Endothelial cell of umbilical vein (primary cell): Measurements from ENCODE around the gene SEMA3G. TPM values are rescaled to one million over a fixed set of nuclear protein-coding genes. Genes with fewer than 3 reads are reported as not detected.

ENCODE experiments used
- BruUV-seq: library from RNA; stranded (reverse); fragments of 400-500 nt; replicated peaks from 2 replicates; lab custom pipeline; 2021; lab: Mats Ljungman, UMichigan
- CTCF ChIA-PET: fragments of 300-600, 350-600 bp; sonication (Branson Sonifier 250); formaldehyde crosslinking; loops from one replicate; lab custom pipeline; 2021; ENCODE audit warnings: antibody characterized with exemption, inconsistent platforms; lab: Charles Lee
- POLR2A ChIA-PET: fragments of 300-600, 350-600 bp; sonication (Branson Sonifier 250); formaldehyde crosslinking; loops from one replicate; lab custom pipeline; 2021; ENCODE audit warnings: antibody characterized with exemption, inconsistent platforms; lab: Charles Lee
- DNase-seq: peaks from one replicate; pipeline ENCODE4 v3.0.0-alpha.2; 2011; ENCODE audit warnings: low read depth, low spot score
- FAIRE-seq: peaks from 2 replicates; lab custom pipeline; 2011; peaks lifted over from hg19 to GRCh38; lab: Jason Lieb, UNC
- H2AFZ ChIP-seq: 2 replicates; pipeline ENCODE4 v1.6.0; 2012; ENCODE audit warnings: low read depth, low read length, control low read depth, inconsistent platforms
- H3K27ac ChIP-seq: 2 replicates; pipeline ENCODE4 v1.5.1; 2011; ENCODE audit warnings: low read depth, mild to moderate bottlenecking, control low read depth, low read length, moderate library complexity; ENCODE audit not compliant: insufficient read depth
- H3K27me3 ChIP-seq, 2 experiments: 2 replicates each; pipeline versions ENCODE4 v1.6.0 to v1.6.1; 2011; ENCODE audit warnings: low read length in 2 of 2, mixed read lengths in 1 of 2; ENCODE audit not compliant: control insufficient read depth in 2 of 2, insufficient read depth in 2 of 2
- H3K36me3 ChIP-seq, 2 experiments: 2 replicates in 1 of 2; 3 replicates in 1 of 2; pipeline ENCODE4 v1.5.1; 2011; ENCODE audit warnings: low read length in 2 of 2, mild to moderate bottlenecking in 1 of 2, moderate library complexity in 1 of 2; ENCODE audit not compliant: control insufficient read depth in 2 of 2, insufficient read depth in 2 of 2; ENCODE audit errors: extremely low read depth in 1 of 2
- H3K4me1 ChIP-seq: 3 replicates; pipeline ENCODE4 v1.5.1; 2011; ENCODE audit warnings: mild to moderate bottlenecking, low read length; ENCODE audit not compliant: control insufficient read depth, insufficient read depth; ENCODE audit errors: extremely low read depth
- H3K4me2 ChIP-seq: 2 replicates; pipeline ENCODE4 v1.6.1; 2011; ENCODE audit warnings: low read length, control low read depth, mixed read lengths; ENCODE audit not compliant: insufficient read depth
- H3K4me3 ChIP-seq, 3 experiments: fragments of 200-600 bp in 1 of 3; sonication (generic), shearing (Covaris generic) in 1 of 3; replicated peaks in 1 of 3; 2 replicates each; pipeline ENCODE4 v1.5.1; 2011 to 2016; ENCODE audit warnings: control low read depth in 3 of 3, low read length in 3 of 3, mild to moderate bottlenecking in 2 of 3, inconsistent platforms in 1 of 3, low read depth in 1 of 3, moderate library complexity in 1 of 3; ENCODE audit not compliant: insufficient read depth in 1 of 3
- H3K79me2 ChIP-seq: 2 replicates; pipeline ENCODE4 v1.6.0; 2012; ENCODE audit warnings: low read length, inconsistent platforms; ENCODE audit not compliant: control insufficient read depth, insufficient read depth
- H3K9ac ChIP-seq: replicated peaks from 2 replicates; pipeline ENCODE3; 2011; ENCODE audit warnings: low read length, control low read depth; ENCODE audit not compliant: insufficient read depth; ENCODE audit errors: extremely low read depth
- H3K9me1 ChIP-seq: replicated peaks from 3 replicates; pipeline ENCODE4 v1.6.0; 2011; ENCODE audit warnings: mild to moderate bottlenecking, low read length; ENCODE audit not compliant: control insufficient read depth, insufficient read depth; ENCODE audit errors: extremely low read depth
- H3K9me3 ChIP-seq: replicated peaks from 2 replicates; pipeline ENCODE4 v1.5.1; 2012; ENCODE audit warnings: low read length, inconsistent platforms; ENCODE audit not compliant: control insufficient read depth, insufficient read depth
- H4K20me1 ChIP-seq: replicated peaks from 2 replicates; pipeline ENCODE3; 2011; ENCODE audit warnings: mild to moderate bottlenecking, low read length; ENCODE audit not compliant: control insufficient read depth, insufficient read depth; ENCODE audit errors: extremely low read depth
- EZH2 ChIP-seq: IDR thresholded peaks from 2 replicates; pipeline ENCODE4 v1.6.1; 2012; ENCODE audit warnings: borderline replicate concordance, low read depth, mild to moderate bottlenecking, moderate library complexity, low read length, inconsistent platforms; ENCODE audit not compliant: severe bottlenecking
- FOS ChIP-seq: IDR thresholded peaks from 2 replicates; pipeline ENCODE4 v1.6.1; 2011; ENCODE audit warnings: mild to moderate bottlenecking, low read length, moderate library complexity, borderline replicate concordance; ENCODE audit not compliant: insufficient read depth
- GATA2 ChIP-seq: IDR thresholded peaks from 2 replicates; pipeline ENCODE4 v1.7.0; 2011; ENCODE audit warnings: low read depth, mild to moderate bottlenecking, moderate library complexity, mixed read lengths, low read length; ENCODE audit not compliant: insufficient read length, insufficient read depth
- JUN ChIP-seq: IDR thresholded peaks from 2 replicates; pipeline ENCODE4 v1.6.1; 2011; ENCODE audit warnings: borderline replicate concordance, low read depth; ENCODE audit not compliant: insufficient read length, insufficient read depth
- MAX ChIP-seq: IDR thresholded peaks from 2 replicates; pipeline ENCODE4 v1.6.1; 2011; ENCODE audit not compliant: insufficient read depth, insufficient read length
- MYC ChIP-seq: IDR thresholded peaks from one replicate; pipeline ENCODE4 v1.6.1; 2011; ENCODE audit warnings: mild to moderate bottlenecking, low read depth, low read length
- POLR2A ChIP-seq: IDR thresholded peaks from 2 replicates; pipeline ENCODE4 v1.6.1; 2012; ENCODE audit warnings: low read depth, mild to moderate bottlenecking, control low read depth, low read length
- POLR2AphosphoS5 ChIP-seq: IDR thresholded peaks from 2 replicates; pipeline ENCODE4 v1.6.1; 2012; ENCODE audit warnings: low read depth, mild to moderate bottlenecking, control low read depth, low read length, moderate library complexity; ENCODE audit not compliant: insufficient read depth
- dilution Hi-C: fragments of 300-500 bp; cut with MboI; formaldehyde crosslinking; loops from one replicate; pipeline ENCODE4 v1.15.0; 2019; ENCODE audit warnings: low sequenced_read_pairs; ENCODE audit not compliant: extremely low pct_ligation_motif_present
- intact Hi-C: fragments of 100-400 bp; cut with micrococcal nuclease; formaldehyde crosslinking; loops from one replicate; pipeline ENCODE4 v1.10.0; 2022
- polyA plus RNA-seq, 4 experiments: library from polyadenylated mRNA; depleted of rRNA in 3 of 4; stranded (reverse) in 3 of 4; unstranded in 1 of 4; fragments of >200 nt; gene quantifications; 2 replicates each; pipeline versions ENCODE4 v1.2.1 to v1.2.3, GENCODE V29; 2011 to 2012; ENCODE audit warnings: missing spikeins in 1 of 4
- total RNA-seq: library from RNA; stranded (reverse); gene quantifications from 2 replicates; pipeline ENCODE4 v1.2.3, GENCODE V29; 2021
- TF ChIP-seq, protein P1 (sequence below), 2 donors: IDR thresholded peaks; 1 replicate in 1 of 2; 2 replicates in 1 of 2; pipeline ENCODE4 v1.5.1; 2011; ENCODE audit warnings: low read length in 2 of 2, mild to moderate bottlenecking in 2 of 2, moderate library complexity in 2 of 2, control low read depth in 1 of 2, inconsistent platforms in 1 of 2, low read depth in 1 of 2; ENCODE audit not compliant: insufficient read depth in 1 of 2; ENCODE audit errors: extremely low read depth in 1 of 2

SEMA3G gene
- total and polyA plus RNA-seq, 2 donors (not counting 3 experiments of a cell fraction or from before 2014, with no cell fraction given), result 22.6 to 27.9 TPM

DNA sequence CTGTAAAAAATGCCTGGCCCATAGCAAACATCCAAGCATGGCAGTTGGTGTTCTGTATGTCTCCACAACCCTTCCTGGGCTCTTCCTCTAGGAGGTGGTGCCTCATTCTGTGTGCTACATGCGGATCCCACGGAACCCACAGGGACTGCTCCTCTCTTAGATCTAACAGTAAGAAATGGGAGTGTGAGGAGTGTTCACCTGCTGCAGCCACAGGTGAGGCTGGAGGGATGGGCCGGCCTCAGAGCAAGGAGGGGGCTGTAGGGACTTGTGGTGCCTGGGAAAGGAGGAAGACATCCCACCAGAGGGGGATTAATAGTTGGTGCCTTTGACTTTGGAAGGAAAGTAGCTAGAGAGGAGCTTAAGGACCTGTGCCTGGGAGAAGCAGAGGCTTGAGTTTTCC lies 22.2 kb downstream of the SEMA3G start:
- H3K79me2 ChIP-seq, result no peaks in the 10 kb centered on the region
- H2AFZ ChIP-seq, result no peak overlapping the region
- dilution Hi-C loops (no loop called here), intact Hi-C loops (no loop called here)
- no peak for TF ChIP-seq POLR2A
- TF ChIP-seq FOS, result no peak
- TF ChIP-seq MYC, result no peak
- TF ChIP-seq, protein P1, sequence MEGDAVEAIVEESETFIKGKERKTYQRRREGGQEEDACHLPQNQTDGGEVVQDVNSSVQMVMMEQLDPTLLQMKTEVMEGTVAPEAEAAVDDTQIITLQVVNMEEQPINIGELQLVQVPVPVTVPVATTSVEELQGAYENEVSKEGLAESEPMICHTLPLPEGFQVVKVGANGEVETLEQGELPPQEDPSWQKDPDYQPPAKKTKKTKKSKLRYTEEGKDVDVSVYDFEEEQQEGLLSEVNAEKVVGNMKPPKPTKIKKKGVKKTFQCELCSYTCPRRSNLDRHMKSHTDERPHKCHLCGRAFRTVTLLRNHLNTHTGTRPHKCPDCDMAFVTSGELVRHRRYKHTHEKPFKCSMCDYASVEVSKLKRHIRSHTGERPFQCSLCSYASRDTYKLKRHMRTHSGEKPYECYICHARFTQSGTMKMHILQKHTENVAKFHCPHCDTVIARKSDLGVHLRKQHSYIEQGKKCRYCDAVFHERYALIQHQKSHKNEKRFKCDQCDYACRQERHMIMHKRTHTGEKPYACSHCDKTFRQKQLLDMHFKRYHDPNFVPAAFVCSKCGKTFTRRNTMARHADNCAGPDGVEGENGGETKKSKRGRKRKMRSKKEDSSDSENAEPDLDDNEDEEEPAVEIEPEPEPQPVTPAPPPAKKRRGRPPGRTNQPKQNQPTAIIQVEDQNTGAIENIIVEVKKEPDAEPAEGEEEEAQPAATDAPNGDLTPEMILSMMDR (IDR thresholded peaks at IDR 0.05; ENCODE audit: extremely low read depth in 1 of 2, insufficient read depth in 1 of 2, low read depth in 1 of 2, low read length in 2 of 2), result no peak
- TF ChIP-seq POLR2AphosphoS5, result no peak
- no peak for TF ChIP-seq GATA2
- no peak for TF ChIP-seq MAX
- TF ChIP-seq JUN, result no peak
- no peak for TF ChIP-seq EZH2
- H3K9me3 ChIP-seq, result no peaks in the 10 kb centered on the region
- BruUV-seq, result no TSS peak
- POLR2A ChIA-PET, result no interaction called here
- H3K27ac ChIP-seq, result no peak overlapping the region
- no peaks in the 10 kb centered on the region for H3K4me1 ChIP-seq
- H3K4me3 ChIP-seq, result no peak overlapping the region
- H3K4me2 ChIP-seq, result no peak overlapping the region
- DNase-seq (no peak), FAIRE-seq (no peak)
- no peaks in the 10 kb centered on the region for H4K20me1 ChIP-seq
- H3K9me1 ChIP-seq, result no peaks in the 10 kb centered on the region
- H3K36me3 ChIP-seq, result no peaks in the 10 kb centered on the region
- H3K9ac ChIP-seq, result no peak overlapping the region
- CTCF ChIA-PET, result interaction anchor here (1.8 to 10.2 kb wide), 2 partner anchors 10 to 25 kb away, joined by 9 to 243 read pairs; partner anchors contain the start of gene SEMA3G
- no peaks in the 10 kb centered on the region for H3K27me3 ChIP-seq
